ENCODE results near the gene PRPSAP1. TPM values are rescaled to one million over a fixed set of nuclear protein-coding genes. Genes with fewer than 3 reads are reported as not detected.

Gene PRPSAP1
- total RNA-seq, 2 experiments from 2014 or later: 10.8 to 12.1 TPM

- intact Hi-C loops (cut with DNase I, micrococcal nuclease): no loop called here
- H3K4me1 Mint-ChIP-seq (ENCODE audit: low read depth): peaks cover 12% of the 10 kb centered on the region
- Histone ChIP-seq H3K9me3 (ENCODE audit: control insufficient read depth in 1 of 2, insufficient read depth in 1 of 2, low read length in 2 of 2) (no peaks in the 10 kb centered on the region), H3K36me3 (ENCODE audit: insufficient read depth, low read length) (no peaks in the 10 kb centered on the region), H3K4me3 (ENCODE audit: low read length) (no peak overlapping the region), H3K27me3 (ENCODE audit: control insufficient read depth in 1 of 2, insufficient read depth in 2 of 2, low read length in 2 of 2) (no peaks in the 10 kb centered on the region), H3K27ac (ENCODE audit: low read depth in 1 of 2, low read length in 2 of 2) (no peak overlapping the region), H3K4me1 (ENCODE audit: insufficient read depth, low read length) (peaks cover 15% of the 10 kb centered on the region)
- no peak overlapping the region for H3K27ac Mint-ChIP-seq
- H3K27me3 Mint-ChIP-seq: no peaks in the 10 kb centered on the region
- H3K9me3 Mint-ChIP-seq: no peaks in the 10 kb centered on the region
- ChIA-PET POLR2A (interaction anchor here (0.7 kb wide), 1 partner anchor 143 kb away, joined by 7 read pairs; no protein-coding TSS in a partner anchor), CTCF (no interaction called here)
- TF ChIP-seq CTCF (IDR thresholded peaks at IDR 0.05): no peak
- no peak for DNase-seq
- no peak for ATAC-seq (ENCODE audit: poor library complexity)
- peaks cover 10% of the 10 kb centered on the region for H3K36me3 Mint-ChIP-seq (ENCODE audit: low read depth)
- peak overlapping the region; percentile 48 for H3K4me3 Mint-ChIP-seq
Observed at GRCh38 chr17:76357597-76358158, 4.0 kb upstream of the PRPSAP1 start.

DNA sequence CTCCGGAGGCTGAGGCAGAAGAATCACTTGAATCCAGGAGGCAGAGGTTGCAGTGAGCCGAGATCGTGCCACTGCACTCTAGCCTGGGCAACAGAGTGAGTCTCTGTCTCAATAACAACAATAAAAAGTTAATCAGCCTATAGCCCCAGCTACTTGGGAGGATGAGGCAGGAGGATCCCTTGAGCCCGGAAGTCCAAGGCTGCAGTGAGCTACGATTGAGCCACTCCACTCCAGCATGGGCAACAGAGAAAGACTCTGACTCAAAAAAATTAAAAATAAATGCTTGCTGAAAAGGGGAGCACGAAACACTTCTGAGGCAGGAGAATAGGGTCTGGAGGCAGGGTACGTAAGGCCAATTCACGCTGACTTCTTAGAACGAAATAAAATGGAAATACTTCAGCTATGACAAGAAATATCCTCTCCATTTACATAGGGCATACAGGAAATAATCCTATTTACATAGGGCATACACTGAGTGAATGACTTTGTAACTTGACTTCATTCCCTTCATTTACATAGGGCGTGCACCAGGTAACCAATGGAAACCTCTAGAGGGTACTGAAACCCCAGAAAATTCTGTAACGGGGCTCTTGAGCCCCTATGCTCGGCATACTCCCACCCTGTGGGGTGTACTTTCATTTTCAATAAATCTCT lies 3.2 kb upstream of the PRPSAP1 start:
- Mint-ChIP-seq H3K27ac (no peak overlapping the region), H3K36me3 (ENCODE audit: low read depth) (peaks cover 11% of the 10 kb centered on the region), H3K4me1 (ENCODE audit: low read depth) (peaks cover 17% of the 10 kb centered on the region), H3K27me3 (no peaks in the 10 kb centered on the region), H3K9me3 (no peaks in the 10 kb centered on the region), H3K4me3 (peak overlapping the region; percentile 45)
- no peak for TF ChIP-seq CTCF (IDR thresholded peaks at IDR 0.05)
- Histone ChIP-seq H3K27ac (ENCODE audit: low read depth in 1 of 2, low read length in 2 of 2) (no peak overlapping the region), H3K27me3 (ENCODE audit: control insufficient read depth in 1 of 2, insufficient read depth in 2 of 2, low read length in 2 of 2) (no peaks in the 10 kb centered on the region), H3K4me1 (ENCODE audit: insufficient read depth, low read length) (peaks cover 21% of the 10 kb centered on the region), H3K4me3 (ENCODE audit: low read length) (no peak overlapping the region), H3K36me3 (ENCODE audit: insufficient read depth, low read length) (no peaks in the 10 kb centered on the region), H3K9me3 (ENCODE audit: control insufficient read depth in 1 of 2, insufficient read depth in 1 of 2, low read length in 2 of 2) (no peaks in the 10 kb centered on the region)
- intact Hi-C loops (cut with DNase I, micrococcal nuclease): no loop called here
- no peak for DNase-seq
- ChIA-PET POLR2A (no interaction called here), CTCF (no interaction called here)
- ATAC-seq (ENCODE audit: poor library complexity): no peak

DNA sequence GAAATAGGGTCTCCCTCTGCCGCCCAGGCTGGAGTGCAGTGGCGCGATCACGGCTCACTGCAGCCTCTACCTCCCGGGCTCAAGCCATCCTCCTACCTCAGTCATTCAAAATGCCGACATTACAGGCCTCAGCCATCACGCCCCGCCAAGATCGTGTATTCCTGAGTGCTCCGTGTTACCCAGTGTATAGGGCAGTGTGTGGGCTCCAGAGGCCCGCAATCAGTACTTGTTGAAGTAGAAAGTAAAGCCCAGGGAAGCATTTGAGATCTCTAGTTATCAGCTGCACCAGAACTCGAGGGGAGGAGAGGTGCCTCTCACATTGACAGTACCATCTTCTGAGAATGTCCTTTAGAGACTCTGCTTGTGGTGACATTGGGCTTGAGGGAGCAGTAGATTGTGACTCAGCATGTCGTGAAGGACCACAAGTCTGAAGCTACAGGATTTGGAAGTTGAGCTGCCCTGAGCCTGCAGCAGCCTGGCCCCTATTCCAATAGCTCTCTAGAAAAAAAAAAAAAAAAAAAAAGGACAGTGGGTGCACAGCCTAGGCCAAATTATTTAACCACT lies 1.1 kb upstream of the PRPSAP1 start:
- DNase-seq (peak in 1 of 14 experiments; percentile 19), ATAC-seq (ENCODE audit: poor library complexity) (no peak)
- H3K27me3 ChIP-seq (ENCODE audit: control insufficient read depth in 1 of 2, insufficient read depth in 2 of 2, low read length in 2 of 2): no peaks in the 10 kb centered on the region
- Mint-ChIP-seq H3K4me1 (ENCODE audit: low read depth) (peaks cover 21% of the 10 kb centered on the region), H3K9me3 (no peaks in the 10 kb centered on the region), H3K27me3 (no peaks in the 10 kb centered on the region), H3K4me3 (peak overlapping the region; percentile 82), H3K36me3 (ENCODE audit: low read depth) (peaks cover 11% of the 10 kb centered on the region), H3K27ac (peak overlapping the region; percentile 90)
- TF ChIP-seq CTCF (IDR thresholded peaks at IDR 0.05): no peak
- intact Hi-C loops (cut with DNase I, micrococcal nuclease): loop anchor here (5.0 kb wide), 3 partner anchors 32 to 253 kb away; partner anchors contain the start of genes EXOC7 (in 1 of the 2) and UBE2O (in 1 of the 2)
- CTCF ChIA-PET: interaction anchor here (1.2 to 2.7 kb wide), 2 partner anchors 43 to 233 kb away, joined by 3 to 11 read pairs; no protein-coding TSS in a partner anchor
- no peak overlapping the region for H3K4me3 ChIP-seq (ENCODE audit: low read length)
- no peaks in the 10 kb centered on the region for H3K9me3 ChIP-seq (ENCODE audit: control insufficient read depth in 1 of 2, insufficient read depth in 1 of 2, low read length in 2 of 2)
- POLR2A ChIA-PET: interaction anchor here (0.6 to 3.0 kb wide), 5 partner anchors 8 to 500 kb away, joined by 3 to 37 read pairs (median 3); partner anchors contain the start of genes SPHK1 and WBP2
- no peak overlapping the region for H3K27ac ChIP-seq (ENCODE audit: low read depth in 1 of 2, low read length in 2 of 2)
- no peaks in the 10 kb centered on the region for H3K36me3 ChIP-seq (ENCODE audit: insufficient read depth, low read length)
- H3K4me1 ChIP-seq (ENCODE audit: insufficient read depth, low read length): peaks cover 21% of the 10 kb centered on the region
